Measurements from ENCODE around the gene COL5A1.

- TF ChIP-seq CTCF (conservative IDR thresholded peaks at IDR 0.05 in 1 of 2, IDR thresholded peaks at IDR 0.05 in 1 of 2; ENCODE audit: low read depth in 1 of 2, low read length in 2 of 2) (no peak), EZH2 (IDR thresholded peaks at IDR 0.05; ENCODE audit: low read length, missing control alignments) (no peak)
Measured at GRCh38 chr9:134677743-134678142, 36.1 kb downstream of the COL5A1 start.

Measured in fibroblast of lung (primary cell).